ENCODE data around the gene STAMBPL1. TPM values are rescaled to one million over a fixed set of nuclear protein-coding genes. Genes with fewer than 3 reads are reported as not detected.

STAMBPL1 gene
- total RNA-seq, 1 experiment from 2014 or later, result 25.2 TPM

DNA sequence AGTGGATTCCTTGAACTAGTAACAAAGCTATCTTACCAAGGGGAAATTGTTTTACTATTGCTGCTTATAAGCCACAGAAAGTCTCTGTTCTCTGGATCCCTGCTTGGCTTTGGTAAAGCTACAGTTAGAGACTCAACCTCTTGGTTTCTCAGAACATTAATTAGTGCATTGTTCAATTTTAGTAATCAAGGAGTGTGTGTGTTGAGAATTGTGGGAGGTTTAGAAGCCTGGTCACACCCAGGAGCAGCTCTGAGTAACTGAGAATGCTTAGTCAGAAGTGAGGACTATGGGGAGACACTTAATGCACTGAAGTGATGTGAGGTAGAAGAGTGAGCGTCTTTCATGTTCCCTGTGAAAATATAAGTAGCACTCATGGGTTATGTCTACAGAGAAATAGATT is 80.8 kb downstream of the STAMBPL1 start:
- in situ Hi-C loops (cut with HindIII; ENCODE audit: low pct_unique_long_range_greater_than_20kb, low sequenced_read_pairs) (no loop called here), intact Hi-C loops (cut with micrococcal nuclease; ENCODE audit: unreplicated experiment) (no loop called here)
- TF ChIP-seq SIN3A (IDR thresholded peaks at IDR 0.05; ENCODE audit: borderline replicate concordance, insufficient read depth, low read depth, low read length) (no peak), TCF7L2 (IDR thresholded peaks at IDR 0.05; ENCODE audit: low read depth, low read length) (no peak), POLR2AphosphoS5 (IDR thresholded peaks at IDR 0.05; ENCODE audit: low read depth, low read length) (no peak)
- TF ChIP-seq, protein P1, sequence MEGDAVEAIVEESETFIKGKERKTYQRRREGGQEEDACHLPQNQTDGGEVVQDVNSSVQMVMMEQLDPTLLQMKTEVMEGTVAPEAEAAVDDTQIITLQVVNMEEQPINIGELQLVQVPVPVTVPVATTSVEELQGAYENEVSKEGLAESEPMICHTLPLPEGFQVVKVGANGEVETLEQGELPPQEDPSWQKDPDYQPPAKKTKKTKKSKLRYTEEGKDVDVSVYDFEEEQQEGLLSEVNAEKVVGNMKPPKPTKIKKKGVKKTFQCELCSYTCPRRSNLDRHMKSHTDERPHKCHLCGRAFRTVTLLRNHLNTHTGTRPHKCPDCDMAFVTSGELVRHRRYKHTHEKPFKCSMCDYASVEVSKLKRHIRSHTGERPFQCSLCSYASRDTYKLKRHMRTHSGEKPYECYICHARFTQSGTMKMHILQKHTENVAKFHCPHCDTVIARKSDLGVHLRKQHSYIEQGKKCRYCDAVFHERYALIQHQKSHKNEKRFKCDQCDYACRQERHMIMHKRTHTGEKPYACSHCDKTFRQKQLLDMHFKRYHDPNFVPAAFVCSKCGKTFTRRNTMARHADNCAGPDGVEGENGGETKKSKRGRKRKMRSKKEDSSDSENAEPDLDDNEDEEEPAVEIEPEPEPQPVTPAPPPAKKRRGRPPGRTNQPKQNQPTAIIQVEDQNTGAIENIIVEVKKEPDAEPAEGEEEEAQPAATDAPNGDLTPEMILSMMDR (IDR thresholded peaks at IDR 0.05), result no peak
- TF ChIP-seq, protein P2, sequence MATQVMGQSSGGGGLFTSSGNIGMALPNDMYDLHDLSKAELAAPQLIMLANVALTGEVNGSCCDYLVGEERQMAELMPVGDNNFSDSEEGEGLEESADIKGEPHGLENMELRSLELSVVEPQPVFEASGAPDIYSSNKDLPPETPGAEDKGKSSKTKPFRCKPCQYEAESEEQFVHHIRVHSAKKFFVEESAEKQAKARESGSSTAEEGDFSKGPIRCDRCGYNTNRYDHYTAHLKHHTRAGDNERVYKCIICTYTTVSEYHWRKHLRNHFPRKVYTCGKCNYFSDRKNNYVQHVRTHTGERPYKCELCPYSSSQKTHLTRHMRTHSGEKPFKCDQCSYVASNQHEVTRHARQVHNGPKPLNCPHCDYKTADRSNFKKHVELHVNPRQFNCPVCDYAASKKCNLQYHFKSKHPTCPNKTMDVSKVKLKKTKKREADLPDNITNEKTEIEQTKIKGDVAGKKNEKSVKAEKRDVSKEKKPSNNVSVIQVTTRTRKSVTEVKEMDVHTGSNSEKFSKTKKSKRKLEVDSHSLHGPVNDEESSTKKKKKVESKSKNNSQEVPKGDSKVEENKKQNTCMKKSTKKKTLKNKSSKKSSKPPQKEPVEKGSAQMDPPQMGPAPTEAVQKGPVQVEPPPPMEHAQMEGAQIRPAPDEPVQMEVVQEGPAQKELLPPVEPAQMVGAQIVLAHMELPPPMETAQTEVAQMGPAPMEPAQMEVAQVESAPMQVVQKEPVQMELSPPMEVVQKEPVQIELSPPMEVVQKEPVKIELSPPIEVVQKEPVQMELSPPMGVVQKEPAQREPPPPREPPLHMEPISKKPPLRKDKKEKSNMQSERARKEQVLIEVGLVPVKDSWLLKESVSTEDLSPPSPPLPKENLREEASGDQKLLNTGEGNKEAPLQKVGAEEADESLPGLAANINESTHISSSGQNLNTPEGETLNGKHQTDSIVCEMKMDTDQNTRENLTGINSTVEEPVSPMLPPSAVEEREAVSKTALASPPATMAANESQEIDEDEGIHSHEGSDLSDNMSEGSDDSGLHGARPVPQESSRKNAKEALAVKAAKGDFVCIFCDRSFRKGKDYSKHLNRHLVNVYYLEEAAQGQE (IDR thresholded peaks at IDR 0.05; ENCODE audit: insufficient read depth in 1 of 2, low read depth in 2 of 2, low read length in 1 of 2), result no peak
- BruUV-seq (replicated peaks), result no TSS peak
- no peaks in the 10 kb centered on the region for H3K9me3 ChIP-seq (ENCODE audit: control insufficient read depth, insufficient read depth, low read depth, low read length)
- no peaks in the 10 kb centered on the region for H3K36me3 ChIP-seq (ENCODE audit: control insufficient read depth, insufficient read depth, low read length)
- H3K4me3 ChIP-seq (ENCODE audit: low read depth in 2 of 2, low read length in 2 of 2), result no peak overlapping the region
- ATAC-seq (no peak), DNase-seq (ENCODE audit: low read depth, low spot score) (no peak)
- ChIA-PET CTCF (interaction anchor here (0.6 kb wide), 1 partner anchor 235 kb away, joined by 4 read pairs; no protein-coding TSS in a partner anchor), POLR2A (no interaction called here)
- H3K4me1 ChIP-seq (ENCODE audit: control insufficient read depth, insufficient read depth, low read length), result no peaks in the 10 kb centered on the region
- no peak overlapping the region for H3K27ac ChIP-seq (ENCODE audit: low read length)
- H3K27me3 ChIP-seq (ENCODE audit: control insufficient read depth, insufficient read depth, low read length), result no peaks in the 10 kb centered on the region; the same call in 1 of the 2 replicates

DNA sequence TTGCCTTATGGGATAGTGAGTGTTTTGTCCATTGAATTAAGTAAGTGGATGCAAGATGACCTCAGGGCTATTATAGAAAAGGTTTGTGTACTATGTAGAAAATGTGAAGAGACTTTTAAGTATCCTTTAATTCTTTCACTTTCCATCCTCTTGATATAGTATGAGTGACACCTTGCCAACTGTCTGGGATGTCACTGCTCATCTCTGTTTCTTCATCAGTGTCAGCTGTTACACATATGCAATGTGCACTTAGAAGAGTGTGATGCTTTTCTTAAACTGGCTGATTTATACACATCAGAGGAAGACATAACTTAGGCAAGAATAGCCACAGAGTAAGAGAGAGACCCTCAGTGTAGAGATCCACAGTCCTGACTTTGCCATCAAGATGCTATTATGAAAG is 81.2 kb downstream of the STAMBPL1 start:
- H3K36me3 ChIP-seq (ENCODE audit: control insufficient read depth, insufficient read depth, low read length), result no peaks in the 10 kb centered on the region
- H3K4me3 ChIP-seq (ENCODE audit: low read depth in 2 of 2, low read length in 2 of 2), result no peak overlapping the region
- no TSS peak for BruUV-seq (replicated peaks)
- ChIA-PET CTCF (interaction anchor here (0.6 kb wide), 1 partner anchor 235 kb away, joined by 4 read pairs; no protein-coding TSS in a partner anchor), POLR2A (no interaction called here)
- DNase-seq (ENCODE audit: low read depth, low spot score), result no peak
- intact Hi-C loops (cut with micrococcal nuclease; ENCODE audit: unreplicated experiment) (no loop called here), in situ Hi-C loops (cut with HindIII; ENCODE audit: low pct_unique_long_range_greater_than_20kb, low sequenced_read_pairs) (no loop called here)
- no peak for ATAC-seq
- TF ChIP-seq, protein P1 (IDR thresholded peaks at IDR 0.05), result no peak
- TF ChIP-seq SIN3A (IDR thresholded peaks at IDR 0.05; ENCODE audit: borderline replicate concordance, insufficient read depth, low read depth, low read length) (no peak), POLR2AphosphoS5 (IDR thresholded peaks at IDR 0.05; ENCODE audit: low read depth, low read length) (no peak), TCF7L2 (IDR thresholded peaks at IDR 0.05; ENCODE audit: low read depth, low read length) (no peak)
- TF ChIP-seq, protein P2 (IDR thresholded peaks at IDR 0.05; ENCODE audit: insufficient read depth in 1 of 2, low read depth in 2 of 2, low read length in 1 of 2), result no peak
- no peaks in the 10 kb centered on the region; the same call in 1 of the 2 replicates for H3K27me3 ChIP-seq (ENCODE audit: control insufficient read depth, insufficient read depth, low read length)
- H3K4me1 ChIP-seq (ENCODE audit: control insufficient read depth, insufficient read depth, low read length), result no peaks in the 10 kb centered on the region
- H3K9me3 ChIP-seq (ENCODE audit: control insufficient read depth, insufficient read depth, low read depth, low read length), result no peaks in the 10 kb centered on the region
- H3K27ac ChIP-seq (ENCODE audit: low read length), result no peak overlapping the region
